ENCODE results near the gene RPL36. TPM values are rescaled to one million over a fixed set of nuclear protein-coding genes. Genes with fewer than 3 reads are reported as not detected.
"Not testable (repeated sequence)": the region's sequence is repeated elsewhere in the genome, so short reads cannot be mapped to it uniquely, and the experiment has no call there.

Gene RPL36
- total RNA-seq, 1 donor from 2014 or later, result 778 TPM

GRCh38 chr19:5727453-5728050 is 37.5 kb downstream of the RPL36 start:
- no peak overlapping the region for H3K27ac Mint-ChIP-seq
- Histone ChIP-seq H3K4me3 (no peak overlapping the region), H3F3A (ENCODE audit: low read depth) (no peaks in the 10 kb centered on the region), H3K36me3 (no peaks in the 10 kb centered on the region), H3K27me3 (peaks cover 10% of the 10 kb centered on the region), H2AFZ (replicated peaks) (no peak overlapping the region), H3K27ac (no peak overlapping the region), H3K4me2 (no peak overlapping the region), H3K79me2 (ENCODE audit: low read depth) (no peaks in the 10 kb centered on the region), H3K9me3 (ENCODE audit: low read depth) (no peaks in the 10 kb centered on the region), H3K9ac (no peak overlapping the region), H4K20me1 (ENCODE audit: low read depth) (no peaks in the 10 kb centered on the region), H3K4me1 (no peaks in the 10 kb centered on the region)
- no peaks in the 10 kb centered on the region for H3K4me1 Mint-ChIP-seq
- DNase-seq (ENCODE audit: low spot score), result no peak
- TF ChIP-seq CTCF (IDR thresholded peaks at IDR 0.05) (no peak), EZH2phosphoT487 (IDR thresholded peaks at IDR 0.05) (no peak), EZH2 (IDR thresholded peaks at IDR 0.05) (no peak)
- H3K27me3 Mint-ChIP-seq (ENCODE audit: insufficient read depth, low read depth), result peaks cover 3% of the 10 kb centered on the region
- H3K9me3 Mint-ChIP-seq, result peaks cover 7% of the 10 kb centered on the region
- H3K4me3 Mint-ChIP-seq, result no peak overlapping the region
- no peaks in the 10 kb centered on the region for H3K36me3 Mint-ChIP-seq

- H3K9me3 Mint-ChIP-seq; H3K4me3 Mint-ChIP-seq; H3K27me3 Mint-ChIP-seq (ENCODE audit: insufficient read depth, low read depth); H3K36me3 ChIP-seq; H3K4me2 ChIP-seq; H3K9ac ChIP-seq; H3K4me1 ChIP-seq; H3K4me1 Mint-ChIP-seq; H3K27ac ChIP-seq; H2AFZ ChIP-seq (replicated peaks); H4K20me1 ChIP-seq (ENCODE audit: low read depth); H3K27ac Mint-ChIP-seq; DNase-seq (ENCODE audit: low spot score); H3K36me3 Mint-ChIP-seq; H3K4me3 ChIP-seq; H3K9me3 ChIP-seq (ENCODE audit: low read depth); H3K79me2 ChIP-seq (ENCODE audit: low read depth); H3K27me3 ChIP-seq; H3F3A ChIP-seq (ENCODE audit: low read depth): not testable (repeated sequence)
Observed at GRCh38 chr19:5733172-5733571, 43.1 kb downstream of the RPL36 start.

- Mint-ChIP-seq H3K27me3 (ENCODE audit: insufficient read depth, low read depth) (peaks cover 12% of the 10 kb centered on the region), H3K4me3 (no peak overlapping the region)
- DNase-seq (ENCODE audit: low spot score), result no peak
Observed at GRCh38 chr19:5738423-5738822, 48.3 kb downstream of the RPL36 start.

More at GRCh38 chr19:5738423-5738822, 48.3 kb downstream of the RPL36 start:
- Histone ChIP-seq H2AFZ (replicated peaks) (no peak overlapping the region), H3K4me2 (no peak overlapping the region), H3F3A (ENCODE audit: low read depth) (no peaks in the 10 kb centered on the region), H3K27ac (no peak overlapping the region), H4K20me1 (ENCODE audit: low read depth) (no peaks in the 10 kb centered on the region), H3K4me1 (no peaks in the 10 kb centered on the region), H3K9me3 (ENCODE audit: low read depth) (no peaks in the 10 kb centered on the region), H3K79me2 (ENCODE audit: low read depth) (no peaks in the 10 kb centered on the region), H3K36me3 (no peaks in the 10 kb centered on the region), H3K27me3 (peaks cover 7% of the 10 kb centered on the region), H3K9ac (no peak overlapping the region), H3K4me3 (no peak overlapping the region)
- no peak overlapping the region for H3K27ac Mint-ChIP-seq
- no peaks in the 10 kb centered on the region for H3K36me3 Mint-ChIP-seq
- TF ChIP-seq CTCF (IDR thresholded peaks at IDR 0.05) (no peak), EZH2 (IDR thresholded peaks at IDR 0.05) (no peak), EZH2phosphoT487 (IDR thresholded peaks at IDR 0.05) (no peak)
- H3K4me1 Mint-ChIP-seq, result no peaks in the 10 kb centered on the region
- H3K9me3 Mint-ChIP-seq, result peaks cover 4% of the 10 kb centered on the region

Other genes with a start within 250 kb of the RPL36 start
- not detected in 2 replicates for gene ZNRF4, start 234.9 kb upstream of the RPL36 start, total RNA-seq (ENCODE audit: low replicate concordance)
- 1.8 and 3.5 TPM in 2 replicates for gene TINCR, start 122.3 kb upstream of the RPL36 start, total RNA-seq (ENCODE audit: low replicate concordance)
- gene SAFB2, start 67.5 kb upstream of the RPL36 start, total RNA-seq (ENCODE audit: low replicate concordance), result 45.2 and 53.3 TPM in 2 replicates
- gene SAFB, start 67.2 kb upstream of the RPL36 start, total RNA-seq (ENCODE audit: low replicate concordance), result 57.9 and 89.2 TPM in 2 replicates
- 7.5 and 15.0 TPM in 2 replicates for gene MICOS13, start 9.8 kb upstream of the RPL36 start, total RNA-seq (ENCODE audit: low replicate concordance)
- 7.7 and 60.5 TPM in 2 replicates for gene HSD11B1L, start 9.3 kb upstream of the RPL36 start, total RNA-seq (ENCODE audit: low replicate concordance)
- 35.9 and 68.4 TPM in 2 replicates for gene LONP1, start 29.9 kb downstream of the RPL36 start, total RNA-seq (ENCODE audit: low replicate concordance)
- not detected in 2 replicates for gene CATSPERD, start 30.3 kb downstream of the RPL36 start, total RNA-seq (ENCODE audit: low replicate concordance)
- gene PRR22, start 94.5 kb downstream of the RPL36 start, total RNA-seq (ENCODE audit: low replicate concordance), result 0.40 TPM in 1 of 2 replicates, not detected in the other
- gene DUS3L, start 100.9 kb downstream of the RPL36 start, total RNA-seq (ENCODE audit: low replicate concordance), result 20.7 and 27.6 TPM in 2 replicates
- gene NRTN, start 114.8 kb downstream of the RPL36 start, total RNA-seq (ENCODE audit: low replicate concordance), result 2.4 and 6.0 TPM in 2 replicates
- gene FUT6, start 149.4 kb downstream of the RPL36 start, total RNA-seq (ENCODE audit: low replicate concordance), result not detected in 2 replicates
- gene FUT3, start 161.2 kb downstream of the RPL36 start, total RNA-seq (ENCODE audit: low replicate concordance), result 0.34 TPM in 1 of 2 replicates, not detected in the other
- 0.09 TPM in 1 of 2 replicates, not detected in the other for gene FUT5, start 180.2 kb downstream of the RPL36 start, total RNA-seq (ENCODE audit: low replicate concordance)
- gene NDUFA11, start 213.5 kb downstream of the RPL36 start, total RNA-seq (ENCODE audit: low replicate concordance), result 102 and 197 TPM in 2 replicates
- gene VMAC, start 214.6 kb downstream of the RPL36 start, total RNA-seq (ENCODE audit: low replicate concordance), result 4.6 and 6.8 TPM in 2 replicates
- 2.2 and 12.4 TPM in 2 replicates for gene CAPS, start 224.0 kb downstream of the RPL36 start, total RNA-seq (ENCODE audit: low replicate concordance)

Measured in neural progenitor cell (in vitro differentiated cells).